Measurements from ENCODE around the gene HCFC1.

Gene HCFC1

DNA sequence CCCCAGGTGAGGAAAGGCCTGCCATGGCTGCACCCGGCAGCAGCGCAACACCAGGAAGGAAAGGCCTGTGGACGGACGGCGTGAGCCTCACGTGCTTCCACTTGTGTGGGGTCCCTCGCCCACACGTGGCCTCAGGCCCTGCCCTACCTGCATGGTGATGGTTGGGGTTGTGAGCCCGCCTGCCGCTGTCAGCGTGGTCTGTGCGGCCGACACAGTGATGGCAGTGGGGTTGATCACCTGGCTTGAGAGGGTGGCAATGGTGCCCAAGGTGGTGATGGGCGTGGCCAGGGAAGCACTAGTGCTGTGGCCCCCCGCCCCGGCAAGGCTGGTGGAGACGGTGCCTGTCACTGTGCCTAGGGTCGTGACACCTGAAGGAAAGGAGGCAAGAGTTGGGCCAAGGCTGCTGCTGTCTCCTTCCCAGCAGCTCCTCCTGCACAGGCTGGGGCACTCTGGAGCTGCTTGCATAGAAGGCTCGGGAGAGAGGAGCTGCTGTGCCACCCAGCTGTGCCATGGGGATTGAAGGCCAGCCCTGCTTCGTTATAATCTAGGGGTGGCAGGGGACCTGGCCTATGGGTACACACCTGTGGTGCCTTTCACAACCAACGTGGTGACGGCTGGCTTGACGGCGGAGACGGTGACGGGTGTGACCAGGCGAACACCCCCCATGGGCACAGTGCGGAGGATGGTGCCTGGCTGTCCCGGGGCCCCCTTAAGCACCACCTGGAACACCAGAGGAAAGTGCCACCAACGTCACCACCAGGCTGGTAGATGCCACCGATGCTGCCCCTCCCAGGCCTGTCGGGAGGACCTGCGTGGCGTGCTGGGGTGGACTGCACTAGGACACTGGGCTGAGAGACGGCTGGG lies 15.3 kb downstream of the HCFC1 start:
- DNase-seq: peak; percentile 1

DNA sequence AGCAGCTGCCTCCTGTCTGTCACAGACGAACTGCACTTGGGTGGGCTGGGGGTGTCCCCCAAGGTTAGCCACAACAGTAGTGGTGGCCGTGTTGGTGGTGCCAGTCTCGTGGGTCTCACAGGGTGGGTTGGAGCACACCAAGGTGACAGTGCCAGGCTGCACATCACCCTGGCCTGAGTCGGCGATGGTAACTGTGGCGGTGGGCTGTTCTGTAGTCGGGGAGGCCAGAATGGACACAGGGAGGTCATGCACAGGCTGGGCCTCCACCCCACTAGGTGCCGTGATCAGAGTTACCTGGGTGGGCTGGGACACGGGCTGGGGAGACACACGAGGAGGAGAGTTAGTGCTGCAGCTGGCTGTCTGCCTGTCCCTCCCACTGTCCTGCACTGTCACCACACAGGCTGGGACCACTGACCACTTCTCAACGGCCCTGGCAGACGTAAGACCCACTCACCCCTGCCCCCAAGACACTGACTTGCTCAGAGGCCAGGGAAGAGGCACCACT lies 16.3 kb downstream of the HCFC1 start:
- DNase-seq: no peak

DNA sequence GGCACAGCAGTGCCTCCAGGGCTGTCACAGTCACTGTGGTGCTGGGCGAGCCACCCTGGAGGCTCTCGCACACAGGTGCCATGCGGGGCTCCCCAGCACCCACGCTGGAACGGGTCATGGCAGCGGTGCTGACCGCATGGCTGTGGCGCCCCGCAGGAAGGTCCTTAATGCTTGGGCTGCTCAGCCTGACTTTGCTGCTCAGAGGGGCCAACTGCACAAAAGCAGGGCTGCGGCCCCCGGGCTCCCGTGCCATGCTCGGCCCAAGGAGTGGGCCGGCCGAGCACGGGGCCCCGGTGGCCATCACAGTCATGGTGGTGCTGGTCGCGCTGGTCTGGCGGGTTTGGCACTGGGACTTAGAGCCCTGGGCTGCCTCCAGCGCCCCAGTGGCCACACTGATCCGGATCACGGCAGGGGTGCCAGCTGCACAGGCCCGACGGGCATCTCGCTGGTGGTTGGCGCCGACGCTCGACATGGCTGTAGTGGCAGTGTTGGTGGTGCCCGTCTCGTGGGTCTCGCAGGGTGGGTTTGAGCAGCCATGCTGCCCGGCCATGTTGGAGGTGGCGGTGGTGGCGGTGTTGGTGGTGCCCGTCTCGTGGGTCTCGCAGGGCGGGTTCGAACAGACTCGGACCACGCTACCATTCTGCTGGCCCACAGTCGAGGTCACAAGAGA lies 16.9 kb downstream of the HCFC1 start:
- no peak for DNase-seq

DNA sequence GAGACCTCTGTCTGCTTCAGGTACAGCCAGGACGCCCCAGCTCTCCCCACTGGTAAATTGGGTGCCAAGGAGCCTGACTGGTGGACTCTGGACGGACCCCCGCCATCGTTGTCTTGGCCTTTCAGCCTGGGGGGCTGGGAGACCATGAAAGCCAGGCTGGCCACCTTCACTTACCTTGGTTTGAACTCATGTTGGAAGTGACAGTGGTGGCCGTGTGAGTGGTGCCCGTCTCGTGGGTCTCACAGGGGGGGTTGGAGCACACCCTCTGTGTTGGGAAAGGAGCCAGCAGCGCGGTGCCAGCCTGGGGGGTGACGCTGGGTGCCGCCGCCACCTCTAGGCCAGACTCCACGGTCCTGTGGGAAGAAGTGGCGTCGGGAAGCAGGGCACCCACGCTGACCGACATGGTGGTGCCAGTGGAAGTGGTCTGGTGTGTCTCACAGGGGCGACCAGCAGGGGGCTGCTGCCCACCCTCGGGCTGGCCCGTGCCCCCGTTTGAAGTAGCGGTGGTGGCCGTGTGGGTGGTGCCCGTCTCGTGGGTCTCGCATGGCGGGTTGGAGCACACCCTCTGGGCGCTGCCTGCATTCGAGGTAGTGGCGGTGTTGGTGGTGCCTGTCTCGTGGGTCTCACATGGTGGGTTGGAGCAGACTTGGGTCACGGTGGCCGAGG lies 17.6 kb downstream of the HCFC1 start:
- no peak for DNase-seq

DNA sequence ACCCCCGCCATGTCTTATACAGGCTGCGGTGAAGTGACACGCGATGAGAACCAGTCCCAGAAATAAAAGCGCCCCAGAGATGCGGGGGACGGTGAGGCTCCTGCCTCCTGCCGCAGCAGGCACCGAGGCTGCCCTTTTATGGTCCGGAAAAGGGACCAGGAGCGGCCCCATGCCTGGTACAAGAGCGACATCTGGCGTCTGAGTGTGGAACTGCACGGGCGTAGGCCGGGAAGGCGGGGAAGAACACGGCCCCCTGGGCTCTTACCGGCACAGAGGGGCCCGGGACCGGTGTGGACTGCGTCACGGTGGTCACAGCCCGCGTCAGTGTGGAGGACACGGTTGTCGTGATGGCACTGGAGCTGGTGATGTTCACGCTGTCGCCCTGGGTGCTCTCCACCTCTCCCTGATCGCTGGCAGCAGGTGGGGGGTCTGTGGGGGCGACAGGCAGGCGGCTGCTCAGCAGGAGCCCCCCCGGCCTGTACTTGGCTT lies 18.2 kb downstream of the HCFC1 start:
- peak; percentile 79 for DNase-seq

DNA sequence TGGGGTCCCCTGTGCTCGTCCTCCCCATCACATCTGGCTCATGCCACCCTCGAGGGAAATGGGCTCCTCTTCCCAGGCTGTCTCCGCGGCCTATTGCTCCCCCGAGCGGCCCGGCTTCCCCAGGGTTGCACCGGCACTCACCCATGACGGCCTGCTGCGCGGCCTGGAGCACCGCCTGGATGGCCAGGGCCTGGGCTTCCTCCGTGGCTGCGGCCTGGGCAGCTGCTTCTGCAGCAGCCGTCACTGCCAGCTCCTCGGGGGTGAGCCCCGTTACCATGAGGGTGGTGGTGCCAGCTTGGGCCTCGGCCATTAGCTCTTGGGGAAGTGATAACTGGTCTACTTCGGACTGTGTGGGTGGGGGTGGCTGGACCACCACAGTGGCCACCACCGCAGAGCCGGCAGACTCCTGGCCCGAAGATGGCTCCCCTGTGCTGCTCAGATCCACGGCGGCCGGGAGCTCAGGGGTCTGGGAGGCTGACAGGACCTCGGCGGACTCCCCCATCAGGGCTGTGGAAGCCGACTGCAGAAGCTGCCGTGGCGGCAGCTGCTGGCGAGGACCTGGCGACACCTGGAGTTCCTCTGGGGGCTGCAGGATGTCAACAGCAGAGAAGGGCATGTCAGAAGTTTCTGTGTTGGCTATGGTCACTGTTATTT lies 19.1 kb downstream of the HCFC1 start:
- DNase-seq: no peak

- DNase-seq: no peak
These were observed 19.8 kb downstream of the HCFC1 start for GRCh38 chrX:153951683-153952372.

DNA sequence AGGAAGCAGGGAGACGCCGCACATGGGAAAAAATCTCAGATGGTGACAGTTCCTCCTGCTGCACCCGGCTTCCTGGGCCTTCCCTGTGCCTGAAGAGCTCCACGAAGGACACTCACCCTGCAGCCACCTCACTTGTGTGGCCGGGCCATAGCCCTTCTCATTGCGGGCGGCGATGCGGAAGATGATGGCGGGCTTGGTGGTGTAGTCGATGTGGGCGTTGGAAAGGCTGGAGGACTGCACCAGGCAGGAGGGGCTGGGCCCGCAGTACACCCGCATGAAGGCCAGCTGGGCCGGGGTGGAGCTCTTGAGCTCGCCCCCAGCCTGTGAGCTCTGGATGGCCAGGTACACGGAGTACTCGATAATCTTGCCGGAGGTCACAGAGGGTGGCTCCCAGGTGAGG lies 21.5 kb downstream of the HCFC1 start:
- DNase-seq: no peak

GRCh38 chrX:153948847-153949805 lies 22.5 kb downstream of the HCFC1 start:
- no peak for DNase-seq

GRCh38 chrX:153948002-153948466 lies 23.6 kb downstream of the HCFC1 start:
- no peak for DNase-seq

- peak; percentile 88 for DNase-seq
These were observed 24.4 kb downstream of the HCFC1 start for GRCh38 chrX:153947009-153947769.

- no peak for DNase-seq
These were observed 25.4 kb downstream of the HCFC1 start for GRCh38 chrX:153945956-153946943.

GRCh38 chrX:153944800-153945150 lies 26.8 kb downstream of the HCFC1 start:
- no peak for DNase-seq

DNA sequence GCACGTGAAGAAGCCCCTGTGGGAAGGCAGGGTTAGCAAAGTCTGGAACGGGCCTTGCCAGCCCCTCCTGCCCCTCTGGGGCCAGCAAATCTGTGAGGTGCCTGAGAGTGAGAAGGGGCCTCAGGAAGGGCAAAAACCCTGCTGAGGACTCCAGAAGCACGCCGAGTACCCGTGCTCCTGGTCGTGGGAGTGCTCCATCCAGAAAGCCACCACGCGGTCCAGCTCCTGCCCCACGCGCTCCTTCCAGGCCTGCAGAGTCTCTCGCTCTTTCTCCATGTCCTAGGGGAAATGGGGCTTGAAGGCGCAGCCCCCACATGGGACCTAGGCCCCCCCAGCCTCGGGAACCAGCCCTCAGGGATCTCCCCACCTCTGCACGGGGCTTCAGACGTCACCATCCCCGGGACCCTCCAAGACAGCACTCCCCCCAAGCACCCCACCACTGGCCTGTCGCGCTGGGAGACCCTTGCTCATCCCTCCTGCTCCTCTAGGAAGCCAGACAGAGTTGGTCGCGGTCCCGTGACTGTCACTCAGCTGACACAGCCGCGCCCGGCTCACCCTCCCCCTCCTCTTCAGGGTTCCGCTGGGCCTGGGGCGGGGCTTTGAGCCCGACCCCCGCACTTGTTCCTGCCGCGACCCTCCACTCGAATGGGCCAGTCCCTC lies 27.3 kb downstream of the HCFC1 start, which contains the start of gene RENBP:
Gene RENBP (minus strand): TSS at position 504 of the 660 bp plus-strand sequence. CDS start 33 bp downstream, at position 471.
- peak; percentile 73 for DNase-seq

DNA sequence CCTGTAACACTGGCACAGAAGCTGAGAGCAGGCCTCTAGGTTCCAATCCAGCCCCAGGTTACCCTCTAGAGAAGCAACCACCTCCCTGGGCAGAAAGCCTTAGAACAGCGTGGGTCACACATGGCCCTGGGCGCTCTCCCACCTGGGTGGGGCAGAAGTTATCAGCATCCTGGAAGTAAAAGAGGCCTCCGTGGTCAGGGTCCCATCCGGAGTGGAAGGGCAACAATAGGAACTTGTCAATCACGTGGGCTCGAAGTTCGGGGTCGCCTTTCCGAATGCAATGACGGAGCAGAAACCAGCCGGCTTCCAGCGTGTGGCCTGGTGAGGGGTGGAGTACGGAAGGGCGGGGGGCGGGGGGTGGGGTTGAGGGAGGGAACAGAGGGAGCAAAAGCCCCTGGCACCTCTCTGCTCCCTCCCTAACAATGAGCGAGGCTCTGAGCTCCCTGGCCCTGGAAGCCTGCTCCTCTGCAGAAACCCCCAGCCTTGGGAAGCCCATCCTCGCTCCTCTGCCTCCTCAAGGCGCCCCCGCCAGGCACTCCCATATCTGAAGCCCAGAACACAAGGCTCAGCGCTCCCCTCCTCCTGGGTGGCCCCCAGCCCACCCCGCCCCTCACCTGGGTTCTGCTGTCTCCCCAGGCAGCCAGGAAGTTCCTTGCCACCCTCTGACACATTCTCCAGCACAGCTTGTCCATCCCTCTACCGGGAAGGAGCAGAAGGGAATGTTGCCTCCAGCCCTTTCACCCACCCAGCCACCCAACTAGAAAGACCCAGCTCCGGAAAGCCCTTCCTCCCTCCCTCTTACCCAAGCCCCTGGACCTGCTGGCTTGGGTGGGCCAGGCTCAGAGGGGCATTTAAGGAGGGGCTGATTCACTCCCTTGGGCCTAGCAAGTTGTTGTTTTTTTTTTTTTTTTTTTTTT lies 30.0 kb downstream of the HCFC1 start:
- no peak for DNase-seq

- DNase-seq: no peak
These were observed 32.0 kb downstream of the HCFC1 start for GRCh38 chrX:153939573-153939972.

DNA sequence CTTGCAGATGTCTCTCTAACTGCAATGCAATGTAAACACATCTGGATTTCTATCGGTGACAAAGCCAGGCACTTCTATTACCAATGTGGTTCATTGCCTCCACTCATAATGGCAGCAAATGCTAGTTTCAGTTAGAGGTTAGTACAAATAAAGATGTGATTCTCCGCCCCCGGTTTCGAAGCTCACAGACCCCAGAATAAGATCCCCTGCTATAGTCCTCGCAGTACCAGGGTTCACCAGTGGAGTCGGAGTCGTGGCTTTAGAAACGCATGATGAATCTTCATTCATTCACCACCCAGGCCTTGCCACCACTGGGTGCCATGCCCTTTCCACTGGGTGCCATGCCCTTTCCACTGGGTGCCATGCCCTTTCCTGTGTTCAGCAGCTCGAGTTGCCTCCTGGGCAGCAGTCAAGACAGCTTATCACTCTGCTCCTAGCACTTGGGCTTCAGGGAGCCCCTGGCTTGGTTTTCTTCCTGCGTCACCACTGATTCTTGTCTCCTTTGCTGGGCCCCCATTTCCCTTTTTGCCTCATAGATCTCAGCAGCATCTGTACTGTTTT lies 33.3 kb downstream of the HCFC1 start:
- DNase-seq: no peak

Data from CD4-positive, alpha-beta T cell treated with Interleukin-6 for 4 hours (primary cell).